Forelimb muscle (tissue), 1 donor: ENCODE measurements around the gene TRIM56. TPM values are rescaled to one million over a fixed set of nuclear protein-coding genes. Genes with fewer than 3 reads are reported as not detected.
"Not testable (repeated sequence)": the region's sequence is repeated elsewhere in the genome, so short reads cannot be mapped to it uniquely, and the experiment has no call there.

ENCODE experiments used
- DNase-seq: peaks from one replicate; pipeline ENCODE4 v3.0.0-alpha.2; 2013; ENCODE audit warnings: low read depth
- polyA plus RNA-seq: library from polyadenylated mRNA; unstranded; fragments of 120-200 nt; gene quantifications from one replicate; pipeline ENCODE4 v1.2.1, GENCODE V29; 2013; ENCODE audit not compliant: insufficient read length

TRIM56 gene
- polyA plus RNA-seq, 1 donor, result 7.6 TPM

DNA sequence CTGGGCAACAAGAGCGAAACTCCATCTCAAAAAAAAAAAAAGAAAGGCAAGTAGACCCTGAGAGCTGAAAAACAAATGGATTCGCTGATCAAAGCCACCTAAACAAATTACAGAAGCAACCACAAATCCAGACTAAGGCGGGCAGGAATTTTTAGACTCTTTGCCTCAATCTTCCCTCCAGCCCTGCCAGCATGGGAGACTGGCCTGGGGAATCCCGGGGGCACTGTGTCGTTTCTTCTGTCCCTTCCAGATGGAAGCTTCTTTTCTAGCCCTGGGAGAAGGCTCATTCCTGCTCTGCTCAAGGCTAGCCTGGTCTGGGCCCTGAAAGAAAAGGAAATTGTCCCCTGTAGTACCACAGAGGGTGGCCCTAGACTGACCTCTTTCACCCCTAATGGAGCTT is 26.0 kb downstream of the TRIM56 start:
- DNase-seq, result no peak

DNA sequence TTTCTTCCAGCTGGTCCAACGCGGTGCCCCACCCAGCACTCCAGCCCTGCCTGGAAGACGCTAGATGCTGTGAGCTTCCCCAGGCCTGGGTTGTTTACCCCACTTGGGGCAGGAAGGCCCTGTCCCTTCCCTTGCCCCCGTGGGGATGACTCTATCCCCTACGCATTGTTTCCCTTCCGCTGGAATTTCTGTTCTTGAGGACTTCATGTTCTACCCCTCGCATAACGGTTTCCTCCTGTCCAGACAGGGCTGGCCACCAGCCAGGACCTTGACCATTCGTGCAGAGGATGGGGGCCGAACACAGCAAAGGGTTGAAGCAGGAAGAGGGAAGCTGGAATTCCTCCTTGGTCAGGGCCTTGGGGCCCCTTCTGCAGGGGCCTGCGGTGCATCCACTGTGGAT is 27.0 kb downstream of the TRIM56 start:
- DNase-seq, result no peak

DNA sequence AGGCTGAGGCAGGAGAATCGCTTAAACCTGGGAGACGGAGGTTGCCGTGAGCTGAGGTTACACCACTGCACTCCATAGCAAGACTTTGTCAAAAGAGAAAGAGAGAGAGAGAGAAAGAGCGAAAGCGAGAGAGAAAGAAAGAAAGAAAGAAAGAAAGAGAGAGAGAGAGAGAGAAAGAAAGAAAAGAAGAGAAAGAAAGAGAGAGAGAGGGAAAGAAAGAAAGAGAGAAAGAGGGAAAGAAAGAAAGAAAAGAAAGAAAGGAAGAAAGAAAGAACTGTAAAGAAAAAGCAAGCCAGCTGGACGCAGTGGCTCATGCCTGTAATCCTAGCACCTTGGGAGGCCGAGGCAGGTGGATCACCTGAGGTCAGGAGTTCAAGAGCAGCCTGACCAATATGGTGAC is 27.9 kb downstream of the TRIM56 start:
- DNase-seq, result not testable (repeated sequence)

GRCh38 chr7:101113836-101114235 is 28.6 kb downstream of the TRIM56 start:
- DNase-seq, result no peak

DNA sequence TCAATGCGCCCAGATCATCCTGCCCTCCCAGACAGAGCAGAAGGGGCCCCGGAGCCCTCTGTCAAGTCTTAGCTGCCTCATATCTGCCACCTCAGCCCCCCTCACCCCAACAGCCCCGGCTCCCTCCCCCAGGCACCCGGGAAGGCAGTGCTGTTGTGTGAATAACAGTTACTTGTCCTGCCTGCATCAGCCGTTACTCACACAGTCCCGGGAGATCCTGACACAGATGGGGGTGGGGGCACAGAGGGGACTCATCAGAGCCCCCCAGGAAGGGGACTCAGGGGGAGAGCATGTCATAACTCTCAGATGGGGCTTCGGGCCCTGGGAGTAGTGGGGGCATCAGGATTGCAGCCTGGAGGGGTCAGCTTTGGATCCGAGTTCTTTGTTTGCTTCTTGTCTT is 29.2 kb downstream of the TRIM56 start:
- DNase-seq, result no peak

GRCh38 chr7:101115215-101115614 is 29.9 kb downstream of the TRIM56 start:
- DNase-seq, result no peak

GRCh38 chr7:101116898-101117297 is 31.6 kb downstream of the TRIM56 start:
- no peak for DNase-seq

- no peak for DNase-seq
Measured at GRCh38 chr7:101118856-101119255, 33.6 kb downstream of the TRIM56 start.

- no peak for DNase-seq
Measured at GRCh38 chr7:101119876-101120275, 34.6 kb downstream of the TRIM56 start.

DNA sequence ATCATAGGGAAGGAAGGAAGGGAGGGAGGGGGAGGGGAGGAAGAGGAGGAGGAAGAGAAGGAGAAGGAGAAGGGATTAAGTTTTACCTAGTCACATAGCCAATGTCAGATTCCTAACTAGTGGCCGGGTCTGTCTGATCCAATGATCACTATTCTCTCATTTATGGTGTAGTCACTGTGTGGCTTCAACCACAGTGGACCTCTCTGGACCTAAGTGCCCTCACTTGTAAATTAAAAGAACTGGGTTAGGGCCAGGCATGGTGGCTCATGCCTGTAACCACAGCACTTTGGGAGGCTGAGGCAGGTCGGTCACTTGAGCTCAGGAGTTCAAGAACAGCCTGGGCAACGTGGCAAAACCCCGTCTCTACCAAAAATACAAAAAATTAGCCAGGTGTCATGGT is 35.0 kb downstream of the TRIM56 start:
- no peak for DNase-seq

GRCh38 chr7:101121631-101121990 is 36.3 kb downstream of the TRIM56 start:
- not testable (repeated sequence) for DNase-seq

DNA sequence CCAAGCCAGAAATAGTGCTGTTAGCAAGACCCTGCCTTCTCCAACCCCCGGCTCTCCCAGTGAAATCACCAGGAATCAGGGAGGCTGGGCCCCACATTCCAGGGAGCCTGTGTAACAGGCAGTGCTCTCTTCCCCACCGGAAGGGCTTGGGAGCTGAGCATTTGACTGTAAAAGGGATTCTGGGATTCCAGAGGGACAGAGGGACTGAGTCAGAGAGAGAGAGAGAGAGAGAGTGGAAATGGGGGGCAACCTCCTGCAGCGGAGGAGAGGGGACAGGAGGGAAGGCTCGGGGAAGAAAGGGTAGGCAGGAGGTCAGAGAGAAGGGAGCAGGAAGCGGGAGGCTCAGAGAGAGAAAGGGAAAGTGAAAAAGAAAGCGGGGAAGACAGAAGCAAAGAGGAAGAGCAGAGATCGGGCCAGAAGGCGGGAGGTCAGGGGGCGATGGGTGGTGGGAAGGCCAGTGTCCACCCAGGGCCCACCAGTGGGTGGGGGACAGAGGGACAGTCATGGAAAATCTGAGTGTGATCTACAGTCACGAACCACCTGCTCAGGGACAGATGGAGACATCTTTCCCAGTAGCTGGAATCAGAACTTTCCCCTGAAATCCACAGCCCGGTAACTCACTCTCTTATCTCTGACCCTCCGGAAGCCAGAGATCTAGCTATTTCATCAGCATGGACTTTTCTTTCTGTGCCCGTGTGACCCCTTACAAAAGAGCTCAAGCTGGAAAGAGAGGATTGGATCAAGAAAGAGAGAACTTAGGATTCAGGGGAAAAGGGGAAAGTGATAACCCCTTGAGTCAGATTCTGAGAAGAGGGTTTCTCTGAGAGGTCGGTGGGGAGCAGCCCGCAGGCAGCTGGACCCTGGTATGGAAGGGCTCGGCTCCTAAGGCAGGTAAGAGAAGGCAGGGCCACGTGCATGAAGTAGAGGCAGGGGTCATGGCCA is 37.0 kb downstream of the TRIM56 start:
- DNase-seq, result peak; percentile 95

- no peak for DNase-seq
Measured at GRCh38 chr7:101122933-101123702, 37.8 kb downstream of the TRIM56 start.

- no peak for DNase-seq
Measured at GRCh38 chr7:101123703-101124068, 38.4 kb downstream of the TRIM56 start.

- no peak for DNase-seq
Measured at GRCh38 chr7:101124376-101125056, 39.2 kb downstream of the TRIM56 start.

DNA sequence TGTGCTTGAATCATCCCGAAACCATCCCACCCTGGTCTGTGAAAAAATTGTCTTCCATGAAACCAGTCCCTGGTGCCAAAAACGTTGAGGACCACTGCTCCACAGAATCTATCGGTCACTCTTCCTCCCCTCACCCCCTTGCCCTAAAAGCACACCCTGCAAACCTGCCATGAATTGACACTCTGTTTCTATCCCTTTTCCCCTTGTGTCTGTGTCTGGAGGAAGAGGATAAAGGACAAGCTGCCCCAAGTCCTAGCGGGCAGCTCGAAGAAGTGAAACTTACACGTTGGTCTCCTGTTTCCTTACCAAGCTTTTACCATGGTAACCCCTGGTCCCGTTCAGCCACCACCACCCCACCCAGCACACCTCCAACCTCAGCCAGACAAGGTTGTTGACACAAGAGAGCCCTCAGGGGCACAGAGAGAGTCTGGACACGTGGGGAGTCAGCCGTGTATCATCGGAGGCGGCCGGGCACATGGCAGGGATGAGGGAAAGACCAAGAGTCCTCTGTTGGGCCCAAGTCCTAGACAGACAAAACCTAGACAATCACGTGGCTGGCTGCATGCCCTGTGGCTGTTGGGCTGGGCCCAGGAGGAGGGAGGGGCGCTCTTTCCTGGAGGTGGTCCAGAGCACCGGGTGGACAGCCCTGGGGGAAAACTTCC is 40.8 kb downstream of the TRIM56 start:
- DNase-seq, result no peak

DNA sequence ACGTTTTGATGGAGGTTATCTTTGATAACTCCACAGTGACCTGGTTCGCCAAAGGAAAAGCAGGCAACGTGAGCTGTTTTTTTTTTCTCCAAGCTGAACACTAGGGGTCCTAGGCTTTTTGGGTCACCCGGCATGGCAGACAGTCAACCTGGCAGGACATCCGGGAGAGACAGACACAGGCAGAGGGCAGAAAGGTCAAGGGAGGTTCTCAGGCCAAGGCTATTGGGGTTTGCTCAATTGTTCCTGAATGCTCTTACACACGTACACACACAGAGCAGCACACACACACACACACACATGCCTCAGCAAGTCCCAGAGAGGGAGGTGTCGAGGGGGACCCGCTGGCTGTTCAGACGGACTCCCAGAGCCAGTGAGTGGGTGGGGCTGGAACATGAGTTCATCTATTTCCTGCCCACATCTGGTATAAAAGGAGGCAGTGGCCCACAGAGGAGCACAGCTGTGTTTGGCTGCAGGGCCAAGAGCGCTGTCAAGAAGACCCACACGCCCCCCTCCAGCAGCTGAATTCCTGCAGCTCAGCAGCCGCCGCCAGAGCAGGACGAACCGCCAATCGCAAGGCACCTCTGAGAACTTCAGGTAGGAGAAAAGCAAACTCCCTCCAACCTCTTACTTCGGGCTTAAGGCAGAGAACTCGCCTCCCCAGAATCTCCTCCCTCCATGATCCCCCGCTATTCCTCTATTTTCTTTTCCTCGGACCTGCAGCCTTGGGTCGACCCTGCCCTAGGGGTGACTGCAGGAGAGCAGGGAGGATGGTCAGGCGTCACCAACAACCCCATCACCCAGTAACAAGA is 41.6 kb downstream of the TRIM56 start, which contains the start of gene SERPINE1:
TSS of gene SERPINE1 (plus strand) at position 454 of the 809 bp plus-strand sequence. CDS start 1,290 bp downstream, outside the sequence.
- DNase-seq, result peak; percentile 86

- no peak for DNase-seq
Measured at GRCh38 chr7:101127460-101128039, 42.3 kb downstream of the TRIM56 start.

- DNase-seq, result no peak
Measured at GRCh38 chr7:101128040-101128834, 43.0 kb downstream of the TRIM56 start.
